HG03575 (cell line): ENCODE data around the gene TCL1B.

Experiments used
- ATAC-seq: cut with Tn5 transposase; IDR thresholded peaks from one replicate; pipeline ENCODE4 v1.9.1; 2021; ENCODE audit not compliant: unreplicated experiment, insufficient number of reproducible peaks, low FRiP score; ENCODE audit errors: extremely low read depth

Gene TCL1B

GRCh38 chr14:95733212-95733611 lies 47.0 kb downstream of the TCL1B start:
- ATAC-seq, result no peak

GRCh38 chr14:95739356-95739755 lies 53.1 kb downstream of the TCL1B start:
- ATAC-seq, result no peak

GRCh38 chr14:95741038-95741490 lies 54.8 kb downstream of the TCL1B start:
- no peak for ATAC-seq

- no peak for ATAC-seq
Observed at GRCh38 chr14:95741781-95742180, 55.6 kb downstream of the TCL1B start.
